HepG2 (cell line): ENCODE results near the gene AXDND1. TPM values are rescaled to one million over a fixed set of nuclear protein-coding genes. Genes with fewer than 3 reads are reported as not detected.
A peak's percentile ranks its signal among the peaks of the same experiment; 100 is the strongest.

ENCODE experiments used
- BHLHE40 ChIP-seq: IDR thresholded peaks from 2 replicates; pipeline ENCODE4 v1.6.1; 2011; ENCODE audit warnings: low read length, improper control_type of control experiment
- NKX3-1 ChIP-seq: sonication (generic); formaldehyde crosslinking; IDR thresholded peaks from 2 replicates; pipeline ENCODE4 v1.5.0; 2020; ENCODE audit warnings: missing genetic modification reagents
- TBX3 ChIP-seq: fragments of 450-650 bp; IDR thresholded peaks from 2 replicates; pipeline ENCODE4 v1.6.1; 2017; ENCODE audit warnings: antibody characterized with exemption, mild to moderate bottlenecking, inconsistent platforms, borderline replicate concordance
- ZHX2 ChIP-seq, 2 experiments: sonication (generic) in 1 of 2; formaldehyde crosslinking in 1 of 2; IDR thresholded peaks; 2 replicates each; pipeline versions ENCODE4 v1.6.1 to v1.9.0; 2014 to 2022; ENCODE audit warnings: antibody characterized with exemption in 1 of 2, borderline replicate concordance in 1 of 2, inconsistent platforms in 1 of 2, low read depth in 1 of 2, missing genetic modification reagents in 1 of 2
- ZNF251 ChIP-seq: sonication (generic); formaldehyde crosslinking; IDR thresholded peaks from 2 replicates; pipeline ENCODE4 v1.9.0; 2021; ENCODE audit warnings: mild to moderate bottlenecking, missing genetic modification reagents
- ZNF563 ChIP-seq: sonication (generic); formaldehyde crosslinking; IDR thresholded peaks from 2 replicates; pipeline ENCODE4 v1.8.0; 2022; ENCODE audit warnings: mild to moderate bottlenecking, moderate library complexity, missing genetic modification reagents
- polyA plus RNA-seq, 8 experiments: library from polyadenylated mRNA; depleted of rRNA in 3 of 8; stranded (reverse) in 7 of 8; unstranded in 1 of 8; fragments of >200 nt; fragmentation: Illumina TruSeq in 4 of 8; extraction: Trizol in 4 of 8; gene quantifications; 2 replicates each; pipeline versions ENCODE4 v1.2.1 to v1.2.3, GENCODE V29; 2011 to 2016; ENCODE audit warnings: low read depth in 4 of 8, missing spikeins in 1 of 8, mixed read lengths in 1 of 8; ENCODE audit not compliant: insufficient read depth in 1 of 8
- total RNA-seq, 5 experiments: library from RNA; depleted of rRNA; stranded (reverse); fragments of >200 nt; fragmentation: Illumina TruSeq; extraction: Trizol; gene quantifications; 2 replicates each; pipeline ENCODE4 v1.2.3, GENCODE V29; 2016; ENCODE audit warnings: low read depth in 1 of 5

Gene AXDND1
- total and polyA plus RNA-seq, 2 of the 13 experiments (the other 11 are each of a cell fraction or from before 2014, with no cell fraction given) = 0.15 to 0.40 TPM

GRCh38 chr1:179366093-179366800 lies 476 bp downstream of the AXDND1 start (continued):
- TF ChIP-seq ZHX2 (IDR thresholded peaks at IDR 0.05; ENCODE audit: low read depth) (no peak), ZHX2 (CRISPR knock-in tag; IDR thresholded peaks at IDR 0.05; ENCODE audit: borderline replicate concordance) (no peak), NKX3-1 (CRISPR knock-in tag) (0 out of 2 replicates have a peak, but pooled peaks have one; percentile 5), ZNF563 (CRISPR knock-in tag) (0 out of 2 replicates have a peak, but pooled peaks have one; percentile 8), BHLHE40 (no peak), ZNF251 (CRISPR knock-in tag) (no peak), TBX3 (no peak)
